ENCODE results near the gene ST3GAL6.
A peak's percentile ranks its signal among the peaks of the same experiment; 100 is the strongest.

GRCh38 chr3:98798820-98799219 is 35.7 kb downstream of the ST3GAL6 start:
- TF ChIP-seq BRCA1 (IDR thresholded peaks at IDR 0.05; ENCODE audit: low read depth, low read length) (no peak), POLR2AphosphoS5 (IDR thresholded peaks at IDR 0.05; ENCODE audit: low read length) (no peak), ATF7 (IDR thresholded peaks at IDR 0.05; ENCODE audit: low read depth) (no peak), POLR2A (IDR thresholded peaks at IDR 0.05; ENCODE audit: low read depth, low read length) (no peak), RAD51 (IDR thresholded peaks at IDR 0.05) (no peak), STAT1 (conservative IDR thresholded peaks at IDR 0.05) (no peak), CEBPB (IDR thresholded peaks at IDR 0.05; ENCODE audit: borderline replicate concordance in 1 of 2, low read depth in 2 of 2, low read length in 2 of 2) (no peak)
- TF ChIP-seq, protein P1, sequence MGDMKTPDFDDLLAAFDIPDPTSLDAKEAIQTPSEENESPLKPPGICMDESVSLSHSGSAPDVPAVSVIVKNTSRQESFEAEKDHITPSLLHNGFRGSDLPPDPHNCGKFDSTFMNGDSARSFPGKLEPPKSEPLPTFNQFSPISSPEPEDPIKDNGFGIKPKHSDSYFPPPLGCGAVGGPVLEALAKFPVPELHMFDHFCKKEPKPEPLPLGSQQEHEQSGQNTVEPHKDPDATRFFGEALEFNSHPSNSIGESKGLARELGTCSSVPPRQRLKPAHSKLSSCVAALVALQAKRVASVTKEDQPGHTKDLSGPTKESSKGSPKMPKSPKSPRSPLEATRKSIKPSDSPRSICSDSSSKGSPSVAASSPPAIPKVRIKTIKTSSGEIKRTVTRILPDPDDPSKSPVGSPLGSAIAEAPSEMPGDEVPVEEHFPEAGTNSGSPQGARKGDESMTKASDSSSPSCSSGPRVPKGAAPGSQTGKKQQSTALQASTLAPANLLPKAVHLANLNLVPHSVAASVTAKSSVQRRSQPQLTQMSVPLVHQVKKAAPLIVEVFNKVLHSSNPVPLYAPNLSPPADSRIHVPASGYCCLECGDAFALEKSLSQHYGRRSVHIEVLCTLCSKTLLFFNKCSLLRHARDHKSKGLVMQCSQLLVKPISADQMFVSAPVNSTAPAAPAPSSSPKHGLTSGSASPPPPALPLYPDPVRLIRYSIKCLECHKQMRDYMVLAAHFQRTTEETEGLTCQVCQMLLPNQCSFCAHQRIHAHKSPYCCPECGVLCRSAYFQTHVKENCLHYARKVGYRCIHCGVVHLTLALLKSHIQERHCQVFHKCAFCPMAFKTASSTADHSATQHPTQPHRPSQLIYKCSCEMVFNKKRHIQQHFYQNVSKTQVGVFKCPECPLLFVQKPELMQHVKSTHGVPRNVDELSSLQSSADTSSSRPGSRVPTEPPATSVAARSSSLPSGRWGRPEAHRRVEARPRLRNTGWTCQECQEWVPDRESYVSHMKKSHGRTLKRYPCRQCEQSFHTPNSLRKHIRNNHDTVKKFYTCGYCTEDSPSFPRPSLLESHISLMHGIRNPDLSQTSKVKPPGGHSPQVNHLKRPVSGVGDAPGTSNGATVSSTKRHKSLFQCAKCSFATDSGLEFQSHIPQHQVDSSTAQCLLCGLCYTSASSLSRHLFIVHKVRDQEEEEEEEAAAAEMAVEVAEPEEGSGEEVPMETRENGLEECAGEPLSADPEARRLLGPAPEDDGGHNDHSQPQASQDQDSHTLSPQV (IDR thresholded peaks at IDR 0.05), result no peak
- TF ChIP-seq, protein P2, sequence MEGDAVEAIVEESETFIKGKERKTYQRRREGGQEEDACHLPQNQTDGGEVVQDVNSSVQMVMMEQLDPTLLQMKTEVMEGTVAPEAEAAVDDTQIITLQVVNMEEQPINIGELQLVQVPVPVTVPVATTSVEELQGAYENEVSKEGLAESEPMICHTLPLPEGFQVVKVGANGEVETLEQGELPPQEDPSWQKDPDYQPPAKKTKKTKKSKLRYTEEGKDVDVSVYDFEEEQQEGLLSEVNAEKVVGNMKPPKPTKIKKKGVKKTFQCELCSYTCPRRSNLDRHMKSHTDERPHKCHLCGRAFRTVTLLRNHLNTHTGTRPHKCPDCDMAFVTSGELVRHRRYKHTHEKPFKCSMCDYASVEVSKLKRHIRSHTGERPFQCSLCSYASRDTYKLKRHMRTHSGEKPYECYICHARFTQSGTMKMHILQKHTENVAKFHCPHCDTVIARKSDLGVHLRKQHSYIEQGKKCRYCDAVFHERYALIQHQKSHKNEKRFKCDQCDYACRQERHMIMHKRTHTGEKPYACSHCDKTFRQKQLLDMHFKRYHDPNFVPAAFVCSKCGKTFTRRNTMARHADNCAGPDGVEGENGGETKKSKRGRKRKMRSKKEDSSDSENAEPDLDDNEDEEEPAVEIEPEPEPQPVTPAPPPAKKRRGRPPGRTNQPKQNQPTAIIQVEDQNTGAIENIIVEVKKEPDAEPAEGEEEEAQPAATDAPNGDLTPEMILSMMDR (IDR thresholded peaks at IDR 0.05 in 2 of 3, conservative IDR thresholded peaks at IDR 0.05 in 1 of 3; ENCODE audit: control insufficient read depth in 2 of 3, extremely low read depth in 1 of 3, insufficient read depth in 1 of 3, low read depth in 3 of 3, low read length in 3 of 3), result peak in 2 of 3 experiments; percentile 2 to 50; a peak in 2 of 6 replicates
